Middle frontal gyrus (tissue), 1 donor: ENCODE measurements around the gene KRT35.
"Not testable (repeated sequence)": the region's sequence is repeated elsewhere in the genome, so short reads cannot be mapped to it uniquely, and the experiment has no call there.

ENCODE experiments used
- DNase-seq: peaks from one replicate; pipeline ENCODE4 v3.0.0-alpha.2; 2015; ENCODE audit warnings: low spot score; ENCODE audit errors: extremely low spot score

KRT35 gene

GRCh38 chr17:41462705-41463104 is 18.2 kb downstream of the KRT35 start:
- no peak for DNase-seq

- DNase-seq: no peak
These were observed 23.3 kb downstream of the KRT35 start for GRCh38 chr17:41457676-41458075.

DNA sequence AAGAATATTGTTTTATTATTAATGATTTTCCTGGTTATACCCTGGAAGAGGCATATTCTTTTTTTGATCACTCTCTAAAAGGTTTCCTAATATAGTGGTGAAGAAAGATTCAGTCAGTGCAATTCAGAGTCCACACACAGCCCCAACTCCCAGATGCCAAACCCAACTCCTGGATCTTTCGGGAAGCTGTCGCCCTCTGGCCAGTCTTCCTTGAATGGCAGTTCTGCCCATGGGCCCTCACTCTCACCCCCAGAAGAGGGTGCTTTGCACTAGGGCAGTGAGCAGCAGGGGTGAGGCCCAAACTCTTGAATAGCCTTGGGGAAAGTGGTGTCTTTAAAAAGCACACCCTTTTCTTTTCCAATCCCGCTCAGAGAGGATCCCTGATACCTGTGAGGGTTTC is 24.7 kb downstream of the KRT35 start:
- no peak for DNase-seq

- DNase-seq: no peak
These were observed 25.7 kb downstream of the KRT35 start for GRCh38 chr17:41455236-41455635.

DNA sequence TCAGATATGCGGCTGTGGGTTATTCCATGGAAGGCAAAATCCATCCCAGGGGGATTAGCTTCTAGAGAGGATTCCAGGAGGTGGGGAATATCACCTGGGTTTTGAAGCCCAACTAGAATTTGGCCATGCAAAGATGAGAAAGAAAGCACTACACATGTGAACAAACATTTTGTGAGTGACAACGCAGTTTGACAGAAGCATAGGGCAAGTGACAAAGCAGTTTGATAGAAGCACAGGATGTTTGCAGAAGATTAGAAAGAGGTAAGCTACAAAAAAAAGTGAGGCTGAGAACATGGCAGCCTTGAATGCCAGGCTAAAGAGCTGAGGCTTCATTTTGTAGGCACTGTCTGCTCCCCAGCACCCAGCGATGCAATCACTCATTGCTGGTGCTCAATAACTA is 27.9 kb downstream of the KRT35 start:
- no peak for DNase-seq

DNA sequence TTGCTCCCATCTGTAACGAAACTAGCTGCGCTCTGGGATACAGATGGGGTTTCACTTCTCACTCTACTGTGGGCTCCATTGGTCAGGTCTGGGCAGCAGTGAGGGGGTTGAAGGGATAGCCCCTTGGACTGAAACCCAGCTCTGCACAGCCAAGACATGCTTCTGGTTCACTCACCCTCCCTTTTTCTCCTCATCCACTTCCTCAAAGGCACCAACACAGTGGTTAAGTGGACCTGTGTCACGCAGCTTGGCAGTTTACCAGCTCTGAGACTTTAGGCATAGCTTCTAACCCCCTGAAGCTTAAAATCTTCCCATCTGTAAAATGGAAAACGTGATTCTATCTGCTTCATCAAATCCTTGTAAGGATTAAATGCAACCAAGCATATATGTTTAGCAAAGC is 28.7 kb downstream of the KRT35 start:
- DNase-seq: no peak

DNA sequence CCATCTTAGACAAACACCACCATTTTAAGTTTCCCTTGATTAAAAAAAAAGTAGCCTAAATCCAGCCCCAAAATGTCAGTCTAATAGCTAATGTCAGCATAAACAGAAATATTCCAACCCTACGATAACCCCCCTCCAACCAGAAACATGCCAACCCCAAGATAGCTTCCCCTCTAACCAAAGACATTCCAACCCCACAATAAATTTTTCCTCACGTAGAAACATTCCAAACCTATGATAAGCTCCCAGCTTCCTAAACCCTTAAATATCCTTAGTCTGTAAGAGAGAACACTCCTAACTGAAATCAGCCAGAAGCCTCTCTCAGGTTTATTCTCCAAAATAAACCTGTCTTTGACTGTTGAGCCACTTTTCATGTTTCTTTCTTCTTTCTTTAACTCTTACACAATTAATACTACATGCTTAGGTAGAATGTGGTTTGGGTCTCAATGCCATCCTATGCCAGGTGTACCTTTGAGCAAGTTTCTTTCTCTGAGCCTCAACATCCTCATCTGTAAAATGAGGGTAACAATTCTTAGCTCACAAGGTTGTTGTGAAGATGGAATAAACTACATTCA is 29.7 kb downstream of the KRT35 start:
- no peak for DNase-seq

DNA sequence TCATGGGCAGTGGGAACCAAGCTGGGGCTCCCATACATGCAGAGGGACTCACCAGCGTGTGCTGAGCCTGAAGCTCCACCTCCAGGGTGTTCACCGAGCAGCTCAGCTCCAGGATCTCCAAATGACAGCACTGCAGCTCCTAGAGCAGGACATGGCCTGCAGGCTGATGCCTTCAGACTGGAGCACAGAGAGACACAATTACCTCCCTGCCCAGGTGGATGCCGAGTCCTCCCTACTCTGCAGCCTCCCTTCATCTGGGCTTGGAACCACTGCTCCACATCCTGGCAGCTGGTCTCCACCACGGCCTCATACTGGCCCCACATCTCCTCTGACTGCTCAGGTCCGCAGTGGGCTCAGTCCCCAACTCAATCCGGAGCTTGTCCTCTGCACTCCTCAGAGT is 31.9 kb downstream of the KRT35 start:
- DNase-seq: no peak

- DNase-seq: no peak
These were observed 32.4 kb downstream of the KRT35 start for GRCh38 chr17:41448506-41448905.

DNA sequence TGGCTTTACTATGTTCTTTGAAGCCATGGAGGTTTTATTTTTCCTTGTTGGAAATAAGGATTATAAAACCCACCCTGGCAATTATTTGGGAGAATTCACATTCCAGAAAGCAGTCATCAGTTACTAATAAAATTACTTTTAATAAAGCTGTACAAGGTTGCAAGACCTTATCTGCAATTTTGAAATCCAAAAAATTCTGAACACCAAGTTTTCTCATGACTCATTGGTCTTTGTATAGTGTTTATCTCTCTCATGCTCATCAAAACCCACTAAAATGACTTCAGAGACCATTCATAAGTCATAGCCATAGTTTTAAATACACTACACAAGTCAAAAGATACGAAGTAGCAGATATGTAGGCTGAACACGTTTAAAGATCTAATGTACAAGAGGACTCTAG is 34.1 kb downstream of the KRT35 start:
- no peak for DNase-seq

DNA sequence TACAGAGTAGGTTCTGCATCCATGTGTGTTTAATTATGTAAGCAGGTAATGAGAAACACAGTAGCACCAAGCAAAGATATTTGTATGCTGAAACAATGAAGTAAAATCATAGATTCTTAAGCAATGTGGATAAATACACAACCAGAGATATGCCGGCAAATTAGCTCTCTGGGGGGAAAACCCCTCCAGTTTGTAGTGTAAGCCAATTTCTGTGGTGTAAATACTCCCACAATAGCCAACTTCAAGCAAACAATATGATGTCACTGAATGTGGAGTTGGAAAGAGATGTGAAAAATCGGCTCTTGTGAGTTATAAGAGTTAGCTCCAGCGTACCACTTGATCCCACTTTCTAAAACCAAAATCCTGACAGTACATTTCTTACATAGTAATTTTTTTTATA is 36.3 kb downstream of the KRT35 start:
- DNase-seq: no peak

GRCh38 chr17:41444186-41444585 is 36.8 kb downstream of the KRT35 start:
- DNase-seq: no peak

GRCh38 chr17:41442739-41443138 is 38.2 kb downstream of the KRT35 start:
- no peak for DNase-seq

DNA sequence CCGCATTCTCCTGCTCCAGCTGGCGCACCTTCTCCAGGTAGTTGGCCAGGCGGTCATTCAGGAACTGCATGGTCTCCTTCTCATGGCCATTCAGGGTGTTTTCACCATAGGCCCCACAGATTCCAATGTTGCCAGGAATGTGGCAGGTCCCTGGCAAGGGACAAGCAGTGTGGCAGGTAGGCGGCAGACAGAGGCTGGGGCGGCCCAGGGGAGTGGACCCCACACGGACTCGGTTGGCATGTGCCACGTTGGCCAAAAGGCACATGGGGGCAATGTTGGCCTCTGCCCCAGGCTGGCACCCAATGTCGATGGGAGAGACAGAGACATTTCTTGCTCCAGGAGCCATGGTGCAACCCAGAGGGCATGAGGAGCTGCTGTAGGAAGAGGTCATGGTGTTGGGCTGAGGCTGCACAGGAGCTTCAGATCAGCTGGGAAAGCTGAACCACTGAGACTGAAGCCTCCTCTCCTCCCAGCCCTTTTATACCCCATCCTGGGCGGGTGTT is 40.4 kb downstream of the KRT35 start, which contains the start of gene KRT38:
KRT38 (minus strand) TSS at position 453 of the 503 bp plus-strand sequence; CDS start at position 391, 62 bp downstream.
- no peak for DNase-seq

- DNase-seq: no peak
These were observed 41.6 kb downstream of the KRT35 start for GRCh38 chr17:41439375-41439774.

GRCh38 chr17:41437769-41438168 is 43.2 kb downstream of the KRT35 start:
- no peak for DNase-seq

GRCh38 chr17:41437254-41437653 is 43.7 kb downstream of the KRT35 start:
- DNase-seq: no peak

GRCh38 chr17:41434415-41434814 is 46.5 kb downstream of the KRT35 start:
- no peak for DNase-seq

- no peak for DNase-seq
These were observed 46.9 kb downstream of the KRT35 start for GRCh38 chr17:41434005-41434404.

DNA sequence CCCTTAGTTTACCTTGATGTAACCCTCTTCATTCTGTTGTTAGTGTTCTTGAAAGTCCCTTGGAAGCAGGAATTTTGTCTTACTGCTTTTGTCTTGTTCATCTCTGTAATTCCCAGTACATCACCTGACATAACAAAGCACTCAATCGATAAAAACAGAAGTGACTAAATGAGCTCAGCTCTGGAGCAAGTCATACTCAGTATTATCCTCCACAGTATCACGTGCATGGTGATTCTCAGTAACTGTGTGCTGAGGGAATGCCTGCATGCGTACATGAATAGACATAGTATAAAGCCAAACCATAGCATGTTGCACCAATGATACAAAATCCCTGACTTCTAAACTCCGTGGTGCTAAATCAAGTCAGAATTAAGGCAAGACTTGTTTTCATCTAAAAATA is 47.4 kb downstream of the KRT35 start:
- DNase-seq: no peak

GRCh38 chr17:41430376-41430775 is 50.6 kb downstream of the KRT35 start:
- DNase-seq: not testable (repeated sequence)

GRCh38 chr17:41429667-41430066 is 51.3 kb downstream of the KRT35 start:
- no peak for DNase-seq

GRCh38 chr17:41428591-41429291 is 52.2 kb downstream of the KRT35 start:
- DNase-seq: no peak
